Mesenchymal stem cell (in vitro differentiated cells and primary cell): ENCODE results near the gene SCUBE3.

Experiments used
- DNase-seq: peaks from one replicate; pipeline ENCODE4 v3.0.0-alpha.2; 2013
- H2AFZ ChIP-seq: one replicate; pipeline ENCODE4 v1.6.1; 2013; ENCODE audit warnings: low read depth, mild to moderate bottlenecking, control low read depth, inconsistent platforms, low read length, moderate library complexity
- H2AK5ac ChIP-seq: 2 replicates; pipeline ENCODE4 v1.6.1; 2013; ENCODE audit warnings: low read length, moderate library complexity, mild to moderate bottlenecking, inconsistent platforms; ENCODE audit not compliant: severe bottlenecking
- H2BK120ac ChIP-seq: one replicate; pipeline ENCODE4 v1.6.1; 2013; ENCODE audit warnings: low read depth, mild to moderate bottlenecking, inconsistent platforms, low read length, moderate library complexity
- H2BK12ac ChIP-seq, 2 experiments: one replicate each; pipeline ENCODE4 v1.6.1; 2013; ENCODE audit warnings: inconsistent platforms in 2 of 2, low read length in 2 of 2, mild to moderate bottlenecking in 2 of 2, moderate library complexity in 2 of 2, control low read depth in 1 of 2
- H2BK15ac ChIP-seq: one replicate; pipeline ENCODE4 v1.6.1; 2013; ENCODE audit warnings: mild to moderate bottlenecking, low read depth, inconsistent platforms; ENCODE audit not compliant: poor library complexity, severe bottlenecking
- H2BK5ac ChIP-seq: 2 replicates; pipeline ENCODE4 v1.6.1; 2013; ENCODE audit warnings: low read depth, mild to moderate bottlenecking, low read length, control low read depth, inconsistent platforms; ENCODE audit not compliant: poor library complexity, severe bottlenecking
- H3K14ac ChIP-seq, 2 experiments: one replicate each; pipeline ENCODE4 v1.6.1; 2013; ENCODE audit warnings: inconsistent platforms in 2 of 2, low read length in 2 of 2, control low read depth in 1 of 2, mild to moderate bottlenecking in 1 of 2, moderate library complexity in 1 of 2
- H3K18ac ChIP-seq, 2 experiments: one replicate each; pipeline ENCODE4 v1.6.1; 2013; ENCODE audit warnings: inconsistent platforms in 2 of 2, low read length in 2 of 2, control low read depth in 1 of 2, low read depth in 1 of 2, mild to moderate bottlenecking in 1 of 2
- H3K23ac ChIP-seq, 2 experiments: one replicate each; pipeline ENCODE4 v1.6.1; 2013; ENCODE audit warnings: inconsistent platforms in 2 of 2, low read length in 2 of 2, mild to moderate bottlenecking in 2 of 2, moderate library complexity in 2 of 2, control low read depth in 1 of 2
- H3K27ac ChIP-seq: 2 replicates; pipeline ENCODE4 v1.5.1; 2013; ENCODE audit warnings: mild to moderate bottlenecking, moderate library complexity, low read length, control low read depth, inconsistent platforms; ENCODE audit not compliant: poor library complexity, severe bottlenecking
- H3K27me3 ChIP-seq, 2 experiments: 2 replicates each; pipeline versions ENCODE4 v1.6.1 to v1.7.0; 2013; ENCODE audit warnings: low read length in 2 of 2, mild to moderate bottlenecking in 2 of 2, moderate library complexity in 2 of 2, control low read depth in 1 of 2, inconsistent platforms in 1 of 2; ENCODE audit not compliant: control insufficient read depth in 1 of 2, insufficient read depth in 1 of 2
- H3K36me3 ChIP-seq, 2 experiments: 2 replicates each; pipeline versions ENCODE4 v1.6.1 to v1.7.0; 2013; ENCODE audit warnings: low read length in 2 of 2, control low read depth in 1 of 2, inconsistent platforms in 1 of 2, low read depth in 1 of 2, mild to moderate bottlenecking in 1 of 2; ENCODE audit not compliant: insufficient read depth in 2 of 2, control insufficient read depth in 1 of 2
- H3K4ac ChIP-seq, 2 experiments: one replicate each; pipeline ENCODE4 v1.6.1; 2013; ENCODE audit warnings: inconsistent platforms in 2 of 2, low read length in 2 of 2, mild to moderate bottlenecking in 2 of 2, moderate library complexity in 2 of 2, control low read depth in 1 of 2, low read depth in 1 of 2
- H3K4me1 ChIP-seq: 2 replicates; pipeline ENCODE4 v1.6.1; 2013; ENCODE audit warnings: low read depth, low read length, control low read depth; ENCODE audit not compliant: control insufficient read depth, insufficient read depth
- H3K4me2 ChIP-seq: 2 replicates; pipeline ENCODE4 v1.6.1; 2013; ENCODE audit warnings: low read length, mild to moderate bottlenecking, inconsistent platforms; ENCODE audit not compliant: poor library complexity, severe bottlenecking
- H3K4me3 ChIP-seq, 2 experiments: 2 replicates each; pipeline versions ENCODE4 v1.5.1 to v1.7.0; 2013; ENCODE audit warnings: low read length in 2 of 2, mild to moderate bottlenecking in 2 of 2, control low read depth in 1 of 2, low read depth in 1 of 2; ENCODE audit not compliant: insufficient read depth in 1 of 2
- H3K79me1 ChIP-seq: replicated peaks from 2 replicates; pipeline ENCODE4 v1.6.1; 2013; ENCODE audit warnings: mild to moderate bottlenecking, control low read depth, low read length, inconsistent platforms; ENCODE audit not compliant: poor library complexity, severe bottlenecking
- H3K9ac ChIP-seq: 2 replicates; pipeline ENCODE4 v1.7.0; 2013; ENCODE audit warnings: mild to moderate bottlenecking, low read length, moderate library complexity
- H3K9me3 ChIP-seq: 2 replicates; pipeline ENCODE4 v1.7.0; 2013; ENCODE audit warnings: mild to moderate bottlenecking, low read length; ENCODE audit not compliant: control insufficient read depth
- H4K8ac ChIP-seq: one replicate; pipeline ENCODE4 v1.6.1; 2013; ENCODE audit warnings: inconsistent platforms, mild to moderate bottlenecking, low read length, moderate library complexity
- H4K91ac ChIP-seq: one replicate; pipeline ENCODE4 v1.6.1; 2013; ENCODE audit warnings: mild to moderate bottlenecking, low read length, inconsistent platforms
- WGBS: methylation state at CpG from one replicate; pipeline ENCODE4 v1.1.7; 2013; ENCODE audit warnings: mixed read lengths; 5-methylcytosine and 5-hydroxymethylcytosine counted together

The SCUBE3 gene

GRCh38 chr6:35295521-35296315, 82.0 kb downstream of the SCUBE3 start:
- no peak overlapping the region for H2BK12ac ChIP-seq
- no peaks in the 10 kb centered on the region for H3K27me3 ChIP-seq
- no peak overlapping the region for H3K4me3 ChIP-seq
- DNase-seq: no peak
- H3K14ac ChIP-seq: no peak overlapping the region
- no peaks in the 10 kb centered on the region for H3K9me3 ChIP-seq
- H3K4ac ChIP-seq: no peak overlapping the region
- no peak overlapping the region for H2BK15ac ChIP-seq
- no peak overlapping the region for H2BK120ac ChIP-seq
- H3K23ac ChIP-seq: no peak overlapping the region
- H3K4me2 ChIP-seq: no peak overlapping the region
- H3K18ac ChIP-seq: no peak overlapping the region
- no peak overlapping the region for H2AK5ac ChIP-seq
- peaks cover 9% of the 10 kb centered on the region for H3K4me1 ChIP-seq
- no peak overlapping the region for H3K9ac ChIP-seq
- H2BK5ac ChIP-seq: no peak overlapping the region
- H4K8ac ChIP-seq: no peak overlapping the region
- WGBS: 100% methylated on average over 2 of the region's 3 CpGs
- H3K27ac ChIP-seq: no peak overlapping the region
- H3K36me3 ChIP-seq: peaks cover 50 to 57% of the 10 kb centered on the region in 2 experiments
- H3K79me1 ChIP-seq: no peaks in the 10 kb centered on the region
- no peak overlapping the region for H2AFZ ChIP-seq
- no peak overlapping the region for H4K91ac ChIP-seq

GRCh38 chr6:35296931-35297600, 83.3 kb downstream of the SCUBE3 start:
- Histone ChIP-seq H2AFZ (no peak overlapping the region), H3K4ac (no peak overlapping the region), H2BK5ac (no peak overlapping the region), H3K27ac (no peak overlapping the region), H3K4me2 (no peak overlapping the region), H3K36me3 (peaks cover 36 to 43% of the 10 kb centered on the region in 2 experiments), H2BK120ac (no peak overlapping the region), H3K23ac (no peak overlapping the region), H3K4me1 (peaks cover 9% of the 10 kb centered on the region), H3K27me3 (no peaks in the 10 kb centered on the region), H2AK5ac (no peak overlapping the region), H3K79me1 (no peaks in the 10 kb centered on the region), H4K8ac (no peak overlapping the region), H2BK15ac (no peak overlapping the region), H3K9me3 (no peaks in the 10 kb centered on the region), H3K18ac (no peak overlapping the region), H2BK12ac (no peak overlapping the region), H3K9ac (no peak overlapping the region), H3K14ac (no peak overlapping the region), H3K4me3 (no peak overlapping the region), H4K91ac (no peak overlapping the region)
- DNase-seq: no peak
- 88% methylated on average over 6 of the region's 6 CpGs for WGBS

- Histone ChIP-seq H3K18ac (peak within 1 kb of the TSS; percentile 68 to 86), H3K14ac (peak within 1 kb of the TSS in 1 of 2 experiments; percentile 80), H3K23ac (no peak within 1 kb of the TSS), H2BK12ac (peak within 1 kb of the TSS; percentile 45 to 67), H3K9me3 (no peaks in the 10 kb centered on the region), H3K9ac (no peak within 1 kb of the TSS), H2BK120ac (no peak within 1 kb of the TSS), H3K36me3 (peaks cover 28 to 36% of the 10 kb centered on the region in 2 experiments), H3K4ac (peak within 1 kb of the TSS in 1 of 2 experiments; percentile 70), H3K27me3 (no peaks in the 10 kb centered on the region), H2AK5ac (no peak within 1 kb of the TSS), H3K79me1 (no peaks in the 10 kb centered on the region), H2BK15ac (peak within 1 kb of the TSS; percentile 61), H4K8ac (peak within 1 kb of the TSS; percentile 91), H3K4me2 (peak within 1 kb of the TSS; percentile 59), H3K27ac (no peak within 1 kb of the TSS), H3K4me3 (peak within 1 kb of the TSS in 1 of 2 experiments; percentile 18), H3K4me1 (peaks cover 12% of the 10 kb centered on the region), H4K91ac (peak within 1 kb of the TSS; percentile 64), H2AFZ (no peak within 1 kb of the TSS), H2BK5ac (no peak within 1 kb of the TSS)
- WGBS: 37% methylated on average over 34 of the region's 35 CpGs
- DNase-seq: peak; percentile 84
Observed at GRCh38 chr6:35297601-35298481, 84.1 kb downstream of the SCUBE3 start, which contains the start of gene DEF6. Gene DEF6, plus strand, starts transcription at chr6:35297818. Its CDS starts 39 bp downstream, at chr6:35297857.
